ENCODE data around the gene NAGLU. TPM values are rescaled to one million over a fixed set of nuclear protein-coding genes. Genes with fewer than 3 reads are reported as not detected.

NAGLU gene
- total and polyA plus RNA-seq, 11 donors = 8.4 to 22.0 (median 12.5) TPM

DNA sequence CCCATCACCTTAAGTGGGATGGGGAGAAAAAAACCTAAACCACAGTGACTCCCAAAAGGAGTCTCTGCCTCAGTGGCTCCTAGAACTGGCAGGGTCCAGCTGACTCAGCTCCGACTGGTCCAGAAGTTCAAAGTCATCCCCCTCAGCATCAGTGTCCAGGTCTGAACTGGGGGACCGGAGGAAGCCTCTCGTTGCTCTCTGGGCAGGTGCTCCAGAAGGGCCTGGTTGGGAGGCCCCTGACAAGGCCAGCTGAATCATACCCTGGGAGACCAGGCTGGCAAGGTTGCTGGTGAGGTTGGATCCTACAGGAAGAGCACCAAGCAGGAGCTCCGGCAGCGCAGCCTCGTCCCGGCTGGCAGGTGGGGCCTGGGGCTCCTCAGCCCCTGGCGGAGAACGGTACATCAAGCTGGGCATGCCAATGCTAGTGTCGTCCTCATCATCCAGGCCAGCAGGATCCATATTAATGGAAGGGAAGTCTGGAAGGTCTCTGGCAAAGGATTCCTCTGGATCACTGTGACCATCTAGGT, 45.8 kb downstream of the NAGLU start:
- Histone ChIP-seq H3K36me3 (peaks cover 0 to 81% (median 70%) of the 10 kb centered on the region in 9 donors), H3K9me3 (no peaks in the 10 kb centered on the region), H3K27ac (no peak overlapping the region), H3K27me3 (no peaks in the 10 kb centered on the region), H3K4me3 (no peak overlapping the region), H3K4me1 (peaks cover 0 to 44% (median 16%) of the 10 kb centered on the region in 12 donors)
- intact Hi-C loops (cut with DNase I) = loop anchor here in 5 of 10 donors (5.0 to 10.0 kb wide), 6 partner anchors 103 to 413 kb away; partner anchors contain the start of genes RAMP2 (in 2 of the 5), CCR10 (in 1 of the 5), CNTNAP1 (in 1 of the 5) and RPL27 (in 1 of the 5)
- ATAC-seq (no peak), DNase-seq (peak in 1 of 5 donors; percentile 39)
- TF ChIP-seq POLR2A (IDR thresholded peaks at IDR 0.05) = no peak
- WGBS, 4 donors = 75 to 93% (median 90%) methylated on average over 3 to 10 of the region's 10 CpGs

DNA sequence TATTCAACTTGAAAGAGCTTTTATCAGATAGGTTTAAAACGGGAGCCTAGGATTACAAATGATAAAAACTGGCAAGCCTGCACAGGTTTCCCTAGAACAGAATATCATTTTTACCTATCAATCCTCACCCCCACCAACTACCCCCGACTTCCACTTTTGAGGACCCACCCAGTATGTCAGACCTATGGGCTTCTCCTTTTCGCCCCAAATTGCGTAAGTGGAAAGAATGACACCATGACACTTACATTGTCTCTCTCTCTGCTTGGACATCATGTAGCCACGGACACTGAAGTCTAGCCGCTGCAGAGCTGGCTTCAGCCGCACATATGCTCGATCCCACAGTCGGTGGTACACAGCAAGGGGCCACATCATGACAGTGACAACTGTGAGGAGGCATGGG, 48.8 kb downstream of the NAGLU start:
- Histone ChIP-seq H3K4me1 (peaks cover 0 to 25% (median 10%) of the 10 kb centered on the region in 12 donors), H3K4me3 (no peak overlapping the region), H3K36me3 (peaks cover 0 to 100% (median 99%) of the 10 kb centered on the region in 9 donors), H3K27me3 (no peaks in the 10 kb centered on the region), H3K27ac (peak overlapping the region in 2 of 12 donors; percentile 12 to 65), H3K9me3 (no peaks in the 10 kb centered on the region)
- DNase-seq (no peak), ATAC-seq (peak in 2 of 4 donors; percentile 11 to 21)
- intact Hi-C loops (cut with DNase I) = loop anchor here in 5 of 10 donors (5.0 to 10.0 kb wide), 6 partner anchors 100 to 410 kb away; partner anchors contain the start of genes RAMP2 (in 2 of the 5), CCR10 (in 1 of the 5), CNTNAP1 (in 1 of the 5) and RPL27 (in 1 of the 5)
- no peak for TF ChIP-seq POLR2A (IDR thresholded peaks at IDR 0.05)
- TF ChIP-seq, protein P1, sequence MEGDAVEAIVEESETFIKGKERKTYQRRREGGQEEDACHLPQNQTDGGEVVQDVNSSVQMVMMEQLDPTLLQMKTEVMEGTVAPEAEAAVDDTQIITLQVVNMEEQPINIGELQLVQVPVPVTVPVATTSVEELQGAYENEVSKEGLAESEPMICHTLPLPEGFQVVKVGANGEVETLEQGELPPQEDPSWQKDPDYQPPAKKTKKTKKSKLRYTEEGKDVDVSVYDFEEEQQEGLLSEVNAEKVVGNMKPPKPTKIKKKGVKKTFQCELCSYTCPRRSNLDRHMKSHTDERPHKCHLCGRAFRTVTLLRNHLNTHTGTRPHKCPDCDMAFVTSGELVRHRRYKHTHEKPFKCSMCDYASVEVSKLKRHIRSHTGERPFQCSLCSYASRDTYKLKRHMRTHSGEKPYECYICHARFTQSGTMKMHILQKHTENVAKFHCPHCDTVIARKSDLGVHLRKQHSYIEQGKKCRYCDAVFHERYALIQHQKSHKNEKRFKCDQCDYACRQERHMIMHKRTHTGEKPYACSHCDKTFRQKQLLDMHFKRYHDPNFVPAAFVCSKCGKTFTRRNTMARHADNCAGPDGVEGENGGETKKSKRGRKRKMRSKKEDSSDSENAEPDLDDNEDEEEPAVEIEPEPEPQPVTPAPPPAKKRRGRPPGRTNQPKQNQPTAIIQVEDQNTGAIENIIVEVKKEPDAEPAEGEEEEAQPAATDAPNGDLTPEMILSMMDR (IDR thresholded peaks at IDR 0.05) = no peak
- 78 to 87% (median 85%) methylated on average over 9 of the region's 9 CpGs for WGBS, 4 donors

DNA sequence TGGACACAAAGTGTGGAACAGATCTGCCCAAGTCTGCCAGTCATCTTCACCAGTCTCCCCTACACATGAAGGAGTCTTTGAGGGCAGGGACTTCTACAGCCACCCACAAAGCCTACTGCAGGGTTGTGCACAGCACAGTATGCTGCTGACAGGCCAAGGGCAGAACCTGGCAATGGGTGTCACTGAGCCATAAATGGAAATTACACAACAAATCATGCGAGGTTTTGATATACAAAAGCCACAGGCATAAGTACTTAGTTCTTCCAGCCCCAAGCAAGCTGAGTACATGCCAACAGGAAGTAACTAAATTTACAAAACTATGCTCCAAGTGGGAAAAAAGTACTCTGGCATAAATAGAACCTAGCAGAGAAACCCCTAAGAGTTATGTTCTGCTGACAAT, 49.3 kb downstream of the NAGLU start:
- WGBS, 4 donors = 8 to 47% (median 21%) methylated on average over 1 of the region's 1 CpG
- Histone ChIP-seq H3K27me3 (no peaks in the 10 kb centered on the region), H3K9me3 (no peaks in the 10 kb centered on the region), H3K27ac (peak overlapping the region in 3 of 12 donors; percentile 5 to 65 (median 12)), H3K4me3 (no peak overlapping the region), H3K36me3 (peaks cover 0 to 100% (median 99%) of the 10 kb centered on the region in 9 donors), H3K4me1 (peaks cover 0 to 25% (median 10%) of the 10 kb centered on the region in 12 donors)
- ATAC-seq = peak in 3 of 4 donors; percentile 28 to 66 (median 63)
- TF ChIP-seq, protein P1 (IDR thresholded peaks at IDR 0.05) = no peak
- no peak for TF ChIP-seq POLR2A (IDR thresholded peaks at IDR 0.05)
- DNase-seq = no peak
- intact Hi-C loops (cut with DNase I) = loop anchor here in 3 of 10 donors (10.0 kb wide), 3 partner anchors 99 to 409 kb away; partner anchors contain the start of genes CCR10 (in 1 of the 3), CNTNAP1 (in 1 of the 3), RAMP2 (in 1 of the 3) and RPL27 (in 1 of the 3)

DNA sequence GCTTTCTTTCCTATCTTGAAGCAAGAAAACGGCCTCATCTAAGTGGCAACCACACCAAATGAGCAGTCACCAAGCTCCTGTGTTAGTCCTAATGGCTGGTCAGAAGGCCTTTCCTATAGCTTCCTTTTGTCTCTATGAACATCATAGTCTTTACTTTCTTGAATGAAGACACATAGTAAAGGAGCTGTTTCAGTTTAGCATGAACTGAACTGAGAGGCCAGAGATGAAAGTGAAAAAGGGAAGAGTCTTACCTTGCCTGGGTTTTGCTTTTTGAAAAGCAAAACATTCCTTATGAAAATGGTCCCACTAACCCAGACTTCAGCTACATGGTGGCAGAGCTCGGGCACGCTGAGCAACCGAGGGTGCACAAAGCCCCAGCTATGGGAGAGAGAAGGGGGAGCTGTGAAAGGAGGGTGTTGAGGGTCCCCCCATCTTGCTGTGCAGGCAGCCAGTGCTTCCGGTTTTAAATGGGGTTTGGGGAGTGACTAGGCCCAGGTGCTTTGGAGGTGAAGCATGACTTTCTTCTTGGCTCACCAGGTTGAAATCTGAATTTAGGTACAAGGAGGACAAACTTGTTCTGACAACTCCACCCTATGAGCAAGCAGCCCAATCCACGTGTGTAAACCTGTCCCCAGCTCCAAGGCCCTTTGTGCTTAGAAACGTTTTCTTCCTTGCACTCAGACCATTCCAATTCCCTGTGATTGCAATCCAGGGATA, 50.6 kb downstream of the NAGLU start:
- intact Hi-C loops (cut with DNase I) = loop anchor here in 3 of 10 donors (10.0 kb wide), 3 partner anchors 98 to 408 kb away; partner anchors contain the start of genes CCR10 (in 1 of the 3), CNTNAP1 (in 1 of the 3), RAMP2 (in 1 of the 3) and RPL27 (in 1 of the 3)
- WGBS, 4 donors = 72 to 82% (median 77%) methylated on average over 7 of the region's 7 CpGs
- Histone ChIP-seq H3K4me1 (peaks cover 0 to 36% (median 10%) of the 10 kb centered on the region in 12 donors), H3K27ac (peak overlapping the region in 2 of 12 donors; percentile 1 to 65), H3K36me3 (peaks cover 0 to 100% (median 99%) of the 10 kb centered on the region in 9 donors), H3K27me3 (no peaks in the 10 kb centered on the region), H3K4me3 (no peak overlapping the region), H3K9me3 (no peaks in the 10 kb centered on the region)
- TF ChIP-seq, protein P1 (IDR thresholded peaks at IDR 0.05) = no peak
- TF ChIP-seq POLR2A (IDR thresholded peaks at IDR 0.05) = no peak
- DNase-seq (no peak), ATAC-seq (no peak)

Measured in heart left ventricle (tissue), 16 donors.